ENCODE measurements around the gene TMEM250.
"Not testable (repeated sequence)": the region's sequence is repeated elsewhere in the genome, so short reads cannot be mapped to it uniquely, and the experiment has no call there.

Gene TMEM250

GRCh38 chr9:136111190-136111589 lies 7.5 kb downstream of the TMEM250 start:
- no peak for DNase-seq (ENCODE audit: low read depth in 2 of 2)

GRCh38 chr9:136110082-136111061 lies 8.3 kb downstream of the TMEM250 start:
- DNase-seq (ENCODE audit: low read depth in 2 of 2) = no peak

GRCh38 chr9:136109351-136110081 lies 9.2 kb downstream of the TMEM250 start:
- DNase-seq (ENCODE audit: low read depth in 2 of 2) = peak; percentile 84 to 89

GRCh38 chr9:136108648-136109266 lies 9.9 kb downstream of the TMEM250 start:
- DNase-seq (ENCODE audit: low read depth in 2 of 2) = no peak

- DNase-seq (ENCODE audit: low read depth in 2 of 2) = no peak
These were observed 10.6 kb downstream of the TMEM250 start for GRCh38 chr9:136107953-136108647.

GRCh38 chr9:136107155-136107952 lies 11.3 kb downstream of the TMEM250 start:
- DNase-seq (ENCODE audit: low read depth in 2 of 2) = no peak

GRCh38 chr9:136105398-136106135 lies 13.1 kb downstream of the TMEM250 start:
- no peak for DNase-seq (ENCODE audit: low read depth in 2 of 2)

- DNase-seq (ENCODE audit: low read depth in 2 of 2) = no peak
These were observed 13.8 kb downstream of the TMEM250 start for GRCh38 chr9:136104916-136105315.

- no peak for DNase-seq (ENCODE audit: low read depth in 2 of 2)
These were observed 14.2 kb downstream of the TMEM250 start for GRCh38 chr9:136104488-136104800.

- DNase-seq (ENCODE audit: low read depth in 2 of 2) = no peak
These were observed 14.8 kb downstream of the TMEM250 start for GRCh38 chr9:136103651-136104487.

- not testable (repeated sequence) for DNase-seq (ENCODE audit: low read depth in 2 of 2)
These were observed 17.0 kb downstream of the TMEM250 start for GRCh38 chr9:136101615-136102074.

GRCh38 chr9:136100700-136101614 lies 17.7 kb downstream of the TMEM250 start:
- DNase-seq (ENCODE audit: low read depth in 2 of 2) = no peak

GRCh38 chr9:136099542-136099941 lies 19.1 kb downstream of the TMEM250 start:
- DNase-seq (ENCODE audit: low read depth in 2 of 2) = no peak

GRCh38 chr9:136098844-136099243 lies 19.8 kb downstream of the TMEM250 start:
- no peak for DNase-seq (ENCODE audit: low read depth in 2 of 2)

GRCh38 chr9:136098210-136098609 lies 20.5 kb downstream of the TMEM250 start:
- no peak for DNase-seq (ENCODE audit: low read depth in 2 of 2)

GRCh38 chr9:136096505-136097001 lies 22.1 kb downstream of the TMEM250 start:
- no peak for DNase-seq (ENCODE audit: low read depth in 2 of 2)

GRCh38 chr9:136095070-136096058 lies 23.3 kb downstream of the TMEM250 start, which contains the start of gene NACC2:
NACC2 (minus strand) TSS chr9:136095289; CDS start chr9:136050521, 44,768 bp downstream.
- no peak for DNase-seq (ENCODE audit: low read depth in 2 of 2)
